Lung (tissue), 12 donors: ENCODE measurements around the gene CDSN. TPM values are rescaled to one million over a fixed set of nuclear protein-coding genes. Genes with fewer than 3 reads are reported as not detected.

ENCODE experiments used
- ATAC-seq: fragments of 200-7000 bp; cut with Tn5 transposase; one replicate; pipeline ENCODE4 v1.9.1; 2020; ENCODE audit warnings: moderate number of reproducible peaks; ENCODE audit not compliant: insufficient read depth, low FRiP score
- DNase-seq, 3 donors: peaks; one replicate each; pipeline ENCODE4 v3.0.0-alpha.2; 2013 to 2017
- H3K27ac ChIP-seq, 2 donors: one replicate each; pipeline ENCODE4 v1.5.1; 2013; ENCODE audit warnings: mild to moderate bottlenecking in 2 of 2, moderate library complexity in 2 of 2, control low read depth in 1 of 2, inconsistent platforms in 1 of 2, low read depth in 1 of 2, low read length in 1 of 2
- H3K27me3 ChIP-seq, 3 donors: one replicate each; pipeline ENCODE4 v1.5.1; 2013; ENCODE audit warnings: low read length in 2 of 3; ENCODE audit not compliant: control insufficient read depth in 3 of 3, insufficient read depth in 3 of 3
- H3K36me3 ChIP-seq, 4 donors: one replicate each; pipeline ENCODE4 v1.5.1; 2013; ENCODE audit warnings: low read length in 4 of 4, mild to moderate bottlenecking in 1 of 4, moderate library complexity in 1 of 4; ENCODE audit not compliant: control insufficient read depth in 4 of 4, insufficient read depth in 4 of 4
- H3K4me1 ChIP-seq, 5 donors: one replicate each; pipeline ENCODE4 v1.5.1; 2013; ENCODE audit warnings: low read length in 5 of 5, mild to moderate bottlenecking in 2 of 5, moderate library complexity in 1 of 5; ENCODE audit not compliant: control insufficient read depth in 5 of 5, insufficient read depth in 5 of 5
- H3K4me3 ChIP-seq: one replicate; pipeline ENCODE4 v1.5.1; 2013; ENCODE audit warnings: mild to moderate bottlenecking, control low read depth, moderate library complexity
- H3K9ac ChIP-seq, 2 donors: one replicate each; pipeline ENCODE4 v1.5.1; 2013; ENCODE audit warnings: low read length in 2 of 2, control low read depth in 1 of 2; ENCODE audit not compliant: insufficient read depth in 1 of 2
- H3K9me3 ChIP-seq, 4 donors: one replicate each; pipeline ENCODE4 v1.5.1; 2013; ENCODE audit warnings: low read length in 3 of 4, mild to moderate bottlenecking in 1 of 4, moderate library complexity in 1 of 4; ENCODE audit not compliant: control insufficient read depth in 4 of 4, insufficient read depth in 3 of 4
- WGBS, 2 donors: extraction: QIAGEN DNeasy Blood & Tissue Kit; methylation state at CpG; one replicate each; pipeline ENCODE4 v1.1.7; 2013; 5-methylcytosine and 5-hydroxymethylcytosine counted together
- polyA plus RNA-seq, 2 donors: library from polyadenylated mRNA; stranded (reverse); fragments of 200-250 nt; gene quantifications; one replicate each; pipeline ENCODE4 v1.2.1, GENCODE V29; 2013
- total RNA-seq, 2 donors: library from RNA; depleted of rRNA in 1 of 2; stranded (reverse); fragments of >200 nt in 1 of 2; gene quantifications; one replicate each; pipeline ENCODE4 v1.2.1, GENCODE V29; 2014 to 2021
- TF ChIP-seq, protein P1 (sequence below): IDR thresholded peaks from 2 replicates; pipeline ENCODE4 v1.5.1; 2012; ENCODE audit warnings: mild to moderate bottlenecking; ENCODE audit errors: control extremely low read depth, extremely low read depth
- donor health status: control.
- donor health status: control.
- donor health status: Bipolar disorder and iron deficiency.
- donor health status: healthy.
- donor health status: DM: yes; HTN: yes; CAD: no.

Gene CDSN
- total and polyA plus RNA-seq, 4 donors, result 0.05 to 0.10 (median 0.06) TPM; not detected in 1

GRCh38 chr6:31162463-31163165 lies 42.4 kb upstream of the CDSN start:
- Histone ChIP-seq H3K27ac (no peak overlapping the region), H3K27me3 (no peaks in the 10 kb centered on the region), H3K9ac (no peak overlapping the region), H3K4me1 (peaks cover 0 to 13% (median 6%) of the 10 kb centered on the region in 5 donors), H3K4me3 (no peak overlapping the region), H3K36me3 (peaks cover 0 to 12% (median 7%) of the 10 kb centered on the region in 4 donors), H3K9me3 (no peaks in the 10 kb centered on the region)
- 87 to 90% methylated on average over 13 of the region's 13 CpGs for WGBS, 2 donors
- DNase-seq, result no peak
- ATAC-seq, result no peak
- TF ChIP-seq, protein P1, sequence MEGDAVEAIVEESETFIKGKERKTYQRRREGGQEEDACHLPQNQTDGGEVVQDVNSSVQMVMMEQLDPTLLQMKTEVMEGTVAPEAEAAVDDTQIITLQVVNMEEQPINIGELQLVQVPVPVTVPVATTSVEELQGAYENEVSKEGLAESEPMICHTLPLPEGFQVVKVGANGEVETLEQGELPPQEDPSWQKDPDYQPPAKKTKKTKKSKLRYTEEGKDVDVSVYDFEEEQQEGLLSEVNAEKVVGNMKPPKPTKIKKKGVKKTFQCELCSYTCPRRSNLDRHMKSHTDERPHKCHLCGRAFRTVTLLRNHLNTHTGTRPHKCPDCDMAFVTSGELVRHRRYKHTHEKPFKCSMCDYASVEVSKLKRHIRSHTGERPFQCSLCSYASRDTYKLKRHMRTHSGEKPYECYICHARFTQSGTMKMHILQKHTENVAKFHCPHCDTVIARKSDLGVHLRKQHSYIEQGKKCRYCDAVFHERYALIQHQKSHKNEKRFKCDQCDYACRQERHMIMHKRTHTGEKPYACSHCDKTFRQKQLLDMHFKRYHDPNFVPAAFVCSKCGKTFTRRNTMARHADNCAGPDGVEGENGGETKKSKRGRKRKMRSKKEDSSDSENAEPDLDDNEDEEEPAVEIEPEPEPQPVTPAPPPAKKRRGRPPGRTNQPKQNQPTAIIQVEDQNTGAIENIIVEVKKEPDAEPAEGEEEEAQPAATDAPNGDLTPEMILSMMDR, result no peak

GRCh38 chr6:31161216-31162126 lies 41.2 kb upstream of the CDSN start:
- H3K4me1 ChIP-seq, result peaks cover 3 to 21% (median 9%) of the 10 kb centered on the region in 5 donors
- no peaks in the 10 kb centered on the region for H3K27me3 ChIP-seq
- 92 to 93% methylated on average over 19 of the region's 19 CpGs for WGBS, 2 donors
- H3K4me3 ChIP-seq, result no peak overlapping the region
- H3K9me3 ChIP-seq, result no peaks in the 10 kb centered on the region
- H3K27ac ChIP-seq, result no peak overlapping the region
- DNase-seq (no peak), ATAC-seq (no peak)
- H3K36me3 ChIP-seq, result peaks cover 0 to 12% (median 7%) of the 10 kb centered on the region in 4 donors
- TF ChIP-seq, protein P1, result no peak
- no peak overlapping the region for H3K9ac ChIP-seq

DNA sequence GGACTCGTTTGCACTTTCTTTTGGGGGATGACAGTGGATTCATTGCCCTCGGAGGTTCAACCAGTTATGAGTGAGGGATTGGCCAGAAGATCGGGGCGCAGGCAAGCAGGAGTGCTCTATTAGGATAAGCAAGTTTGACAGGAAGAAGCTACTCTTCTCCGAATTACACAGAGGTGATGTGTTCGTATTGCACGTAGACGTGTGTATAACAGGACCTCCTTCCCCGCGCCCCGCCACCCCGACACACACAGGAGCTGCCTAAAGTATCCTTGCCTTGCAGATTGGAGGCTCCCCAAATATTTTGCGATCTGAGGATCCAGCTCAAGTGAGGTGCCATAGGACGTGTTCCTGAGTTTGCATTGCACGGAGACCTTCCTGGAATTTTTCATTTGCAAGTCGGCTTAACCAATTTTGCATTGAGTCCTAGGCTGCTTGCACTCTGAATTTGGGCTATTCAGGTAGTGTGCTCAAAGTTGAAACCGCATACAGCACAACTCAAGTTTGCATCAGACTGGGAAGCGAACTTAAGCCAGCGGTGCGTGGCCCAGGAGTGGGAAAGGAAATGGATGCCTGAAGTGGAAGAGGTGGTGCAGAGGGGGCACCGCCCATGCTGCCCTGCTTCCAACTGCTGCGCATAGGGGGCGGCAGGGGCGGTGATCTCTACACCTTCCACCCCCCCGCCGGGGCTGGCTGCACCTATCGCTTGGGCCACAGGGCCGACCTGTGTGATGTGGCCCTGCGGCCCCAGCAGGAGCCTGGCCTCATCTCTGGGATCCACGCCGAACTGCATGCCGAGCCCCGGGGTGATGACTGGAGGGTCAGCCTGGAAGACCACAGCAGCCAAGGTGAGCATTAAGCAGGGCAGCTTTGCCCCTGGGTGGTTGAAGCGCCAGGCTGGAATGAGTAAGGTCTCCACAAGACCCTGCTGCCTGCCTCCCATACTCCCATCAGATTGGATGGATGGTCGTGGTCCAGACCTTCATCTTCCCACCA lies 38.9 kb upstream of the CDSN start:
- Histone ChIP-seq H3K27me3 (no peaks in the 10 kb centered on the region), H3K27ac (no peak overlapping the region), H3K9me3 (no peaks in the 10 kb centered on the region), H3K4me3 (peak overlapping the region; percentile 77), H3K9ac (peak overlapping the region; percentile 6 to 23), H3K4me1 (peaks cover 3 to 21% (median 9%) of the 10 kb centered on the region in 5 donors), H3K36me3 (peaks cover 0 to 15% (median 10%) of the 10 kb centered on the region in 4 donors)
- ATAC-seq (no peak), DNase-seq (no peak)
- 17 to 25% methylated on average over 35 of the region's 35 CpGs for WGBS, 2 donors
- TF ChIP-seq, protein P1, result no peak
